GM18507 (cell line): ENCODE measurements around the gene MCM8.

Experiments
- DNase-seq: peaks from one replicate; pipeline ENCODE4 v3.0.0; 2011; ENCODE audit warnings: low read depth; ENCODE audit not compliant: insufficient read length; ENCODE audit errors: extremely low spot score
- FAIRE-seq: peaks from 2 replicates; lab custom pipeline; 2011; peaks lifted over from hg19 to GRCh38; lab: Jason Lieb, UNC

Gene MCM8

DNA sequence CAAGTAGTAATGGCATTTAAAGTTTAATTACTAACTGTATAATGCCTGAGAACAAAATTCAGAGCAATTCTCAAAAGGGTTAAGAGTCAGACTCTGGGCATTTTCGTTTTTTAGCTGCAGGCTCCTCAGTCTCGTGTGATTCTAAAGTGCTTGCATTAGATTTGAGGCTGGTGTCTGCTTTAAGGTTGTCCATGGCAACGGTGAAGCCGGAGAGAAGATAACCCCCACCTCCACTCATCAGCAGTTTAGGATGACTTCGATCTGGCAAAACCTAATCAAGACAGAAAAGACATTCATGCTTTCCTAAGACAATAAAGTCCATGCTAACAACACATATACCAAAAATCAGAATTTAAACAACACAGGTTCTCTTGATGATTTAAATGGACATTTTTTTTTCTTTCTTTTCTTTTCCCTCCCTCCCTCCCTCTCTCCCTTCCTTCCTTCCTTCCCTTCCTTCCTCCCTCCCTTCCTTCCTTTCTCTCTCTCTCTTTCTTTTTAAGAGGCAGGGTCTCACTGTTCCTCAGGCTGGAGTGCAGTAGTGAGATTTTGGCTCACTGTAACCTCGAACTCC lies 11.9 kb upstream of the MCM8 start:
- DNase-seq: no peak
- FAIRE-seq: no peak

- no peak for FAIRE-seq
Observed at GRCh38 chr20:5945963-5946362, 4.5 kb upstream of the MCM8 start.

DNA sequence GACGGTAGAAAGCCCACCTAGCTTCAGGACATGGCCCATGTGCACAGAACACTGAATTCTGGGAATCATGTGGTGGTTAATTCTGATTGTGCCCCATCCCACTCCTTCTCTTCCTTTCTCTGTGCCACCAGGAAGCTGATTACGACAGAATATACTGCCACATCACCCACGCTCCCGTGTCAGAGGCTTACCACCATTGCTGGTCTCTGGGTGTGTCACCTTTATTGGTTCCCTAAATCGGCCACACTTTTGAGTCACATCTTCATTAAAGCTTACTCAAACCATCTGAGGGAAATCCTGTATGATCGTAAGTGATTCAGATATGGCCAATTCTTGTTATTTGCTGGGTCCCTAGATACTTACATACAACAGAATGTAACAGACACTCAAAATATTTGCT lies 3.2 kb upstream of the MCM8 start:
- FAIRE-seq: no peak

More at GRCh38 chr20:5945963-5946362, 4.5 kb upstream of the MCM8 start:
- DNase-seq: no peak

DNA sequence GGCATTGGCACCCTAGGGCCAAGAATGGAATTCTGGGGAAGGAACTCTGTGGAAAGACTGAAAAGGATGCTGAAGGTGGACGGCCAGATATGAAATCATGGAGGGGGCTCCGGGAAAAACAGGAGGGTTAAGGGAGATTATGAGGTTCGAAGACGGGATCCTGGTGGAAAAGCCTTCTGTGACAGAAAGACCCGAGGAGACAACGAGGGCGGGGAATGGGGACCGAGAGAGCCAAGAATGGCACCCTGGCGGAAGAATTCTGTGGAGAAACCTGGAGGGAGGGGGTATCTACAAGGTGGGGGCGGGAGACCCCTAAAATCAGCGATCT lies 545 bp upstream of the MCM8 start:
- DNase-seq: peak; percentile 8
- FAIRE-seq: no peak

More for the DNA sequence above, 3.2 kb upstream of the MCM8 start:
- no peak for DNase-seq

DNA sequence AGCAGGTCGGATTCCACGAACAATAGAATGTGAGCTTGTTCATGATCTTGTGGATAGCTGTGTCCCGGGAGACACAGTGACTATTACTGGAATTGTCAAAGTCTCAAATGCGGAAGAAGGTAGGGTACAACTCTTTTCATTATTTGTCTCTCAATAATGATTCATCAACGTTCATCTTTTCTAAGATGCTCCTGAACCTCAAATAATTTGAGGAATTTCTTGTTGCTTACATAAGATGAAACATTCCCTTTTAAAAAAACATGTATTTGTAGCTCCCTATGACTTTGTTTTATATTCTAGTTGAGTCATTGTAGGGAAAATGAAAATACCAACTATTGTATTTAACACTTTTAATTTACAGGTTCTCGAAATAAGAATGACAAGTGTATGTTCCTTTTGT lies 17.0 kb downstream of the MCM8 start:
- FAIRE-seq (no peak), DNase-seq (no peak)

DNA sequence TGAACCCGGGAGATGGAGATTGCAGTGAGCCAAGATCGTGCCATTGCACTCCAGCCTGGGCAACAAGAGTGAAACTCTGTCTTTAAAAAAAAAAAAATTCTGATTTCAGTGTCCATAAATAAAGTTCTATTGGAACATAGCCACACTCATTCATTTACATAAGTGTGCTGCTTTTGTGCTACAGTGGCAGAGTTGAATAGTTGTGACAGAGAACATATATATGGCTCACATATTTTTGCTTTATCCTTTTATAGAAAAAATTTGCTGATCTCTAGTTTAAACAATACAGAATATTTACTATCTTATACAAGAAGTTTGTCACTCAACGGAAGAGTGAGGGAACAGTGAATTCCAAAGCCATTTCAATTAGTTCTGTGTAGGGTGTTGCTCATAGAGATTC lies 18.0 kb downstream of the MCM8 start:
- DNase-seq (no peak), FAIRE-seq (no peak)

GRCh38 chr20:5969348-5969935 lies 19.0 kb downstream of the MCM8 start:
- DNase-seq (no peak), FAIRE-seq (no peak)

DNA sequence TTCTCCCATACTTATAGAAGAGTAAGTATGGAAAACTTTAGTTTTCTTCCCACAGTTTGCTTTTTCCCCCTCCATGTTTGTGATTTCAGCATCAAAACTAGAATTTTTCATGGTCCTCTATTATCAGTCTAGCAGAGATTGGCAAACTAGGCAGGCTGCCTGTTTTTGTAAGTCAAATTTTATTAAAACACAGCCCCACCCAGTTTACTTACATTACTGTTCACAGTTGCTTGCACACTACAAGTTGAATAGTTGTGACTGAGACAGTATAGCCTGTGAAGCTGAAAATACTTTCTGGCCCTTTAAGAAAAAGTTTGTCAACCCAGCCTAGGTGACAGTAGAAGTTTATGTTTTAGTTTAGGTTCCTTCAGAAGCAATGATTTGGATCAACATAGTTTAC lies 19.5 kb downstream of the MCM8 start:
- no peak for FAIRE-seq
- DNase-seq: no peak

- DNase-seq (no peak), FAIRE-seq (no peak)
Observed at GRCh38 chr20:5970381-5970780, 19.9 kb downstream of the MCM8 start.

DNA sequence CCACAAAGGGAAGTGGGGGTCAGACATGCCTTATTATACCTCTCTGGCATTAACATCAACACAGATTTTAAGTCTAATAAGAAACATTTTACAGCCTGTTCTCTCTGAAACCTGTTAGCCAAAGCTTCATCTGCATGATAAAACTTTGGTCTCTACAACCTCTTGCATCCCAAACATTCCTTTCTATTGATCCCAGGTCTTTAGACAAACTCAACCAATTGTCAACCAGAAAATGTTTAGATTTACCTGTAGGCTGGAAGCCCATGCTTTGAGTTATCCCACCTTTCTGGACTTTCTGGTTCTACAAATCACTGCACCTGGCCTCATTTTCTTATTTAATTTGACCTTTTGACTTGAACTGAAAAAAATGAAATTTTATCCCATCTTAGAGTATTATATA lies 20.8 kb downstream of the MCM8 start:
- DNase-seq (no peak), FAIRE-seq (no peak)

GRCh38 chr20:5973172-5973571 lies 22.7 kb downstream of the MCM8 start:
- DNase-seq (no peak), FAIRE-seq (no peak)

DNA sequence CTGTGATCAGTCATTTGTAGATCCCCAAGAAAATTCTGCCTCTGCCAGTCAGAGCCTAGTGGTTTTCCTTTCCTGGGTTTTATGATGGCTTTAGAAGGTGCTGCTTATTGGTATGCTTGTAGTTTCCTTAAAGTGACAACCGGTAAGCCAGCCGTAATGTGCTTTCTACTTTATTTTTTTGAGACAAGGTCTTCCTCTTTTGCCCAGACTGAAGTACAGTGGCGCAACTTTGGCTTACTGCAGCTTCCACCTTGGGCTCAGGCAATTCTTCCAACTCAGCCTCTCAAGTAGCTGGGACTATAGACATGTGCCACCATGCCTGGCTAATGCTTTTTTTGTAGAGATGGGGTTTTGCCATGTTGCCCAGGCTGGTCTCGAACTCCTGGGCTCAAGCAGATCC lies 23.5 kb downstream of the MCM8 start:
- no peak for FAIRE-seq

DNA sequence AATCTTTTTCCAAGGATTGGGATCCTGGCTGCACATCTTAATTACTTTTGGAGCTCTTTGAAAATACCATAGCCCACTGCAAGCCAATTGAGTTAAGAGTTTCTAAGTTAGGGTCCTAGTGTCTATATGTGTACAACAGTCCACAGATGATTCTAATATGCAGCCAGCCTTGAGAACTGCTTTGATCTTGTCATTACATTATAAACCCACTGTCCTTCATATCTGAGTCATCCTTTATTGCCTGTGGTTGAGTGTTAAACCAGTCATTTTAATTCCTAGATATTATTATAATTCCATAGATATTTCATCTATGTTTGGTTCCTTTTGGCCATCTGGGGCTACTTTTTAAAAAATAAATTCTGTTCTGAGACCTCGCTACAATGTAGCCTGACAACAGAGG lies 24.1 kb downstream of the MCM8 start:
- FAIRE-seq (no peak), DNase-seq (no peak)

More for the DNA sequence above, 23.5 kb downstream of the MCM8 start:
- DNase-seq: no peak

DNA sequence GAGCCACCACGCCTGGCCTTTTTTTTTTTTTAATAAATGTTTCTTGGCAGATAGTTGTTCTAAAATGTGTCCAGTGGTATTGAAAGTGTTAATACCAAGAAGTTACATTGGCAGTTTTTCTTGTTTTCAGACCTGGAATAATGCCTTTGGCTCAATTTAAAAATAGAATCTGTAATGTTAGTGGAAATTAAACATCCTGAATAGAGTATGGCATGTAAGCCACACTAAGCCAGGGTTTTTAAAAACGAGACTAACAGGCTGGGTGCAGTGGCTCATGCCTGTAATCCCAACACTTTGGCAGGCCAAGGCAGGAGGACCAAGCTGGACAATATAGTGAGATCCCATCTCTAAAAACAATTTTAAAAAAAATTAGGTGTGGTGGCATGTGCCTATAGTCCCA lies 25.3 kb downstream of the MCM8 start:
- FAIRE-seq (no peak), DNase-seq (no peak)

GRCh38 chr20:5977223-5977622 lies 26.8 kb downstream of the MCM8 start:
- FAIRE-seq (no peak), DNase-seq (no peak)

DNA sequence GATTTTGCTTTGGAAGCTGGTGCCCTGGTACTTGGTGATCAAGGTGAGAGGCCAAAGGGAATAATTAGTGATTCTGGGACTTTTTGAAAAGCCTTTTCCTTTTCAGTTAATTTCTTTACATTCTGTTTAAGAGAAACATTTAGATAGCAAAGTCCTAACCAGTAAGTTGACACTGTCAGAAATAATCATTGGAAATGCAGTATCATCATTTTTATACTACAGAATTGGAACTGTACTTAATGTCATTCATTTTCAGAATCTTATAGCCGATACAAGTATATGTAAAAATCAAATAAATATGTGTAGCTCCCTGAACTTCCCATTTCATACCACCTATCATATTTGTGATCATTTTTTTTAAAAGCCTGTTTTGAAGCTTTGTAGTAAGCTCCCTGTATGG lies 27.5 kb downstream of the MCM8 start:
- no peak for DNase-seq
- FAIRE-seq: no peak

- FAIRE-seq (no peak), DNase-seq (no peak)
Observed at GRCh38 chr20:5979801-5980200, 29.3 kb downstream of the MCM8 start.

GRCh38 chr20:5980720-5981538 lies 30.5 kb downstream of the MCM8 start:
- no peak for FAIRE-seq
- no peak for DNase-seq

DNA sequence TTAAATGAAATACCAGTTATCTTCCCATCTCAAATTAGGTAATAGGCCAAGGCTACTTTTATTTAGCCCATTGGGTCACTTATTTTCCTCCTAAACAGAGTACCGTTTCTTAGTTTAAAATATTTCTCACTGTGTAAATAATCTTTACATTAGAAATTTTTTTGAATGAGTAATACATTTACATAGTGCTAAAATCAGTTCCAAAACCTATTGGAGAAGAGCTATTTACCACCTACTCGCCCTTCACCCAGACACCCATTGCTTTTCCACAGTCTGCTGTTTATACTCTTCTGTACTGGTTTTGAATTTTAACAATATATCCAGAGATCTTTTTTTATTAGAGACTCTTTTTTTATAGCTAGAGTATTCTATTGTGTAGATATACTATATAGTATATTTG lies 36.9 kb downstream of the MCM8 start:
- FAIRE-seq: no peak

DNA sequence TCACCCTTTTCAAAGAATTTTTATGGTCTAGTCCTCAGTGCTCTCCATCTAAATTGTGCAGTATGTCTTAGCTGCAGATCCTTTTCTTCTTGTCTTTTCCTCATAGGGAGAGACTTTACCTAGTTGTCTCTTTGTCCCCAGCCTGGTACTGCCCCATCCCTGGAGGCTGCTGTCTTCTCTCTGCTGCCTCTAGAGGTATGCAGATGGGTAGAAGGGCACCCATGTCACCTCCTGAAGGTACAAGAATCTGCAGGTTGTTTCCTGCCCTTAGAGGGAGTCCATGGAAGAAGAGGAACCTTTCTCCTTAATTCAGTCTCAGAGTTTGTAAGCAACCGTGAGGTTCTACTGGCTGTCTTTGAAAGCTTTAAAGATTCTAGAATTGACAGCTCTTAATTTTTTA lies 39.1 kb downstream of the MCM8 start:
- DNase-seq: no peak
- FAIRE-seq: no peak

More for the DNA sequence above, 36.9 kb downstream of the MCM8 start:
- no peak for DNase-seq

GRCh38 chr20:5990946-5991345 lies 40.5 kb downstream of the MCM8 start:
- DNase-seq (no peak), FAIRE-seq (no peak)
